PFSK-1 (cell line): Measurements from ENCODE around the gene GC.

ENCODE experiments used
- FOXP2 ChIP-seq: optimal IDR thresholded peaks from 2 replicates; pipeline ENCODE3; 2011; ENCODE audit warnings: borderline replicate concordance, control low read depth, inconsistent platforms; ENCODE audit not compliant: insufficient read depth; ENCODE audit errors: extremely low read length, extremely low read depth
- POLR2AphosphoS5 ChIP-seq: IDR thresholded peaks from 2 replicates; pipeline ENCODE4 v1.6.1; 2012; ENCODE audit warnings: low read depth, mild to moderate bottlenecking, control low read depth, low read length, moderate library complexity
- SIN3A ChIP-seq: IDR thresholded peaks from 2 replicates; pipeline ENCODE4 v1.6.1; 2012; ENCODE audit warnings: mild to moderate bottlenecking, low read length, moderate library complexity, borderline replicate concordance; ENCODE audit not compliant: insufficient read depth
- TAF1 ChIP-seq: IDR thresholded peaks from 2 replicates; pipeline ENCODE4 v1.6.1; 2012; ENCODE audit warnings: low read length, control low read depth, borderline replicate concordance; ENCODE audit not compliant: insufficient read depth
- TF ChIP-seq, protein P1 (sequence below), 2 experiments: IDR thresholded peaks; 2 replicates each; pipeline versions ENCODE4 v1.6.1 to v1.8.0; 2011 to 2012; ENCODE audit warnings: low read depth in 2 of 2, low read length in 2 of 2, control low read depth in 1 of 2, inconsistent platforms in 1 of 2, mild to moderate bottlenecking in 1 of 2, moderate library complexity in 1 of 2; ENCODE audit not compliant: insufficient read depth in 1 of 2

Gene GC

DNA sequence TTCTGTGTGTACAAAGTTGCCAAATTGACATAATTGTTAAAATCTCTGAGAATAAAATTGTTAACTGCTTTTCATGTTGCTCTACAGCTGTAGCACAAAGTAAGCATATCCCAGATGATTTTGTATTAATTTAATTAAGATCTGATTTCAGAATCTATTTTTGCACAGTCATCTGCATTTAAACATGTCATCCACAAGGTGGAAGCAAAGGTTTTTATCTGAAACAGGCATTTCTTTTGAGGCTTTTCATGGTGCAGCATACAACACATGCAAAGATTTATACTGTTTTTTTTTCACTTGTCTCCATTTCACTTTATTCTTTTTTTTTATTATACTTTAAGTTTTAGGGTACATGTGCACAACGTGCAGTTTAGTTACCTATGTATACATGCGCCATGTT is 51.2 kb downstream of the GC start:
- TF ChIP-seq POLR2AphosphoS5 = no peak
- TF ChIP-seq SIN3A = no peak
- no peak for TF ChIP-seq FOXP2
- TF ChIP-seq, protein P1, sequence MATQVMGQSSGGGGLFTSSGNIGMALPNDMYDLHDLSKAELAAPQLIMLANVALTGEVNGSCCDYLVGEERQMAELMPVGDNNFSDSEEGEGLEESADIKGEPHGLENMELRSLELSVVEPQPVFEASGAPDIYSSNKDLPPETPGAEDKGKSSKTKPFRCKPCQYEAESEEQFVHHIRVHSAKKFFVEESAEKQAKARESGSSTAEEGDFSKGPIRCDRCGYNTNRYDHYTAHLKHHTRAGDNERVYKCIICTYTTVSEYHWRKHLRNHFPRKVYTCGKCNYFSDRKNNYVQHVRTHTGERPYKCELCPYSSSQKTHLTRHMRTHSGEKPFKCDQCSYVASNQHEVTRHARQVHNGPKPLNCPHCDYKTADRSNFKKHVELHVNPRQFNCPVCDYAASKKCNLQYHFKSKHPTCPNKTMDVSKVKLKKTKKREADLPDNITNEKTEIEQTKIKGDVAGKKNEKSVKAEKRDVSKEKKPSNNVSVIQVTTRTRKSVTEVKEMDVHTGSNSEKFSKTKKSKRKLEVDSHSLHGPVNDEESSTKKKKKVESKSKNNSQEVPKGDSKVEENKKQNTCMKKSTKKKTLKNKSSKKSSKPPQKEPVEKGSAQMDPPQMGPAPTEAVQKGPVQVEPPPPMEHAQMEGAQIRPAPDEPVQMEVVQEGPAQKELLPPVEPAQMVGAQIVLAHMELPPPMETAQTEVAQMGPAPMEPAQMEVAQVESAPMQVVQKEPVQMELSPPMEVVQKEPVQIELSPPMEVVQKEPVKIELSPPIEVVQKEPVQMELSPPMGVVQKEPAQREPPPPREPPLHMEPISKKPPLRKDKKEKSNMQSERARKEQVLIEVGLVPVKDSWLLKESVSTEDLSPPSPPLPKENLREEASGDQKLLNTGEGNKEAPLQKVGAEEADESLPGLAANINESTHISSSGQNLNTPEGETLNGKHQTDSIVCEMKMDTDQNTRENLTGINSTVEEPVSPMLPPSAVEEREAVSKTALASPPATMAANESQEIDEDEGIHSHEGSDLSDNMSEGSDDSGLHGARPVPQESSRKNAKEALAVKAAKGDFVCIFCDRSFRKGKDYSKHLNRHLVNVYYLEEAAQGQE (IDR thresholded peaks at IDR 0.05; ENCODE audit: insufficient read depth in 1 of 2, low read depth in 2 of 2, low read length in 2 of 2) = no peak
- no peak for TF ChIP-seq TAF1

DNA sequence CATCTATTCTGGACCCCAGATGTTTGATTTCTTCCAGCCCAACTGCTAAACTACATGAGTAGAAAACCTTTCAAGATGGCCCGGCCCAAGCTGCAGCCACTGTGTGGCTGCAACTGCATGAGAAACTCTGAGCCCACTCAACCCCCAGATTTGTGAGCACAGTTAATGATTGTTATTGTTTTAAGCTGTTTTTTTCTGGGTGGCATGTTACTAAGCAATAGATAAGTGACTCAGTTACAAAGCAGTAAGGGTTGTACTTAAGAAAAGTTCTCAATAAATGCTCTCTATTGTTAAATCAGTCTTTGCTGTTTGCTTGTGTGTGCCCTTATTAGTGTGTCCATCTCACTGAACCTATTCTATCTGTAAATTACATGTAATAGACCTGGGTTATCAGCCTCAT is 51.8 kb downstream of the GC start:
- no peak for TF ChIP-seq FOXP2
- TF ChIP-seq, protein P1 (IDR thresholded peaks at IDR 0.05; ENCODE audit: insufficient read depth in 1 of 2, low read depth in 2 of 2, low read length in 2 of 2) = no peak
- no peak for TF ChIP-seq POLR2AphosphoS5
- TF ChIP-seq SIN3A = no peak
- no peak for TF ChIP-seq TAF1

DNA sequence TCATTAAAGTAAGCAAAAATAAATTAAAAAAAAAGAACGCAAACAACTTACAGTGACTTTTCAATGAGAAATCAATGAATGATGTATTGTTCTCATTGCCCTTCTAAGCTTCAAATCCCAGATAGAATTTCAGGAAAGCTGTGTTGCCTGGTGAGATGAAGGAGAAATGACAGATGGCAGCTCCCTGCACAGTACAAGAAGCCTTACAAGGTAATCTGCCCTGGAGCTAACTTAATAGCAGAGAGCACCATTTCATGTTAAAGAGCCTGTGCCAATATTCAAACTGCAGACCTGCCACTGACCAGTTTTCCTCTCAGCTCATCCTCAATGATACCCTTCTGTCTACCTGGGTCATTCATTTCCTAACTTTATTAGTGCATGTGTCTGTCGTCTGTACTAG is 54.0 kb downstream of the GC start:
- TF ChIP-seq, protein P1 (IDR thresholded peaks at IDR 0.05; ENCODE audit: insufficient read depth in 1 of 2, low read depth in 2 of 2, low read length in 2 of 2) = no peak
- TF ChIP-seq FOXP2 (no peak), SIN3A (no peak), TAF1 (no peak), POLR2AphosphoS5 (no peak)

DNA sequence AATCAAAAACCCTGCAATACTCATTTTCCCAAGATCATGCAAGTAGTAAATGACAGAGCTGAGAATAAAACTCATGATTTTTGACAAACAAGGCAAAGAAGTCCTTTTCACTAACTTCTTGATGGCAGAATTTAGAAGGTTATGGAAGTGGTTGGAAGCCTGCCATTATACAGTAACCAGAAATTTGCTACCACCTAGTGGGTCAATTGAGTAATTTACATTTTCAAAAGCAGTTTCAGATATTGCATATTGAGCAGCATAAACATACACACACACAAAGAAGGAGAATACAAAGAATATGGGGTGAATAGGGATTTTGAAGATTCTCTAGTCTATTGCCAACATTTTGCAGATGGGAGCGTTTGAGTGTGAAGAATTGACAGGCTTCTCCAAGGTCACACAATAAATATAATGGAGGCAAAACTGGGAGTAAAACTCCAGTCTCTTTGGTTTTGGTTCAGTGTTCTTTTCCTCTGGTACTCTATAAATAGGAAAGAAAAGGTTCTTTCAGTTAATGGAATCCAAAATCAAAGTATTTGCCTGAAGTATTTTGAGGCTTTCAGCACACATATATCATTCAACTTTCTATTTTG is 70.2 kb downstream of the GC start:
- TF ChIP-seq TAF1 (no peak), SIN3A (no peak), FOXP2 (no peak), POLR2AphosphoS5 (no peak)
- TF ChIP-seq, protein P1 (IDR thresholded peaks at IDR 0.05; ENCODE audit: insufficient read depth in 1 of 2, low read depth in 2 of 2, low read length in 2 of 2) = no peak

DNA sequence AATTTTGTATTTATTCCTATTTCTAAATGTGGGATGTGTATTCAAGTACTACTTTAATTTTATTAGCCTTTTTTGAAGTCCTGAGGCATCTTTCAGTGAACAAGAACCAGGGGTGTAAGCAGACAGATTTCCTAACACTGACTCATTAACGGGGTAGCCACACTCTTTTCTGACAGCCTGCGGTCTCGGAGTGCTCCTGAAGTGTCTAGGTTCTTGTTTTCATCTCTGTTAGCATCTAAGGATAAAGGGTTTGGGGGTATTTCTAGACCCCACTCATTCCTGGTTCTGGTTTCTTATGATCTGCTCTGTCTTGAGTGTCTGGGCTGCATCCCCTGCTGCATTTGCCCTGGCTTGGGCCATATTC is 71.9 kb downstream of the GC start:
- TF ChIP-seq TAF1 (no peak), SIN3A (no peak), FOXP2 (no peak), POLR2AphosphoS5 (no peak)
- TF ChIP-seq, protein P1 (IDR thresholded peaks at IDR 0.05; ENCODE audit: insufficient read depth in 1 of 2, low read depth in 2 of 2, low read length in 2 of 2) = no peak
